Right lung (tissue), 5 donors: ENCODE results near the gene MARS1. TPM values are rescaled to one million over a fixed set of nuclear protein-coding genes. Genes with fewer than 3 reads are reported as not detected.
"Not testable (repeated sequence)": the region's sequence is repeated elsewhere in the genome, so short reads cannot be mapped to it uniquely, and the experiment has no call there.

ENCODE experiments used
- DNase-seq, 2 donors: peaks; one replicate each; pipeline ENCODE4 v3.0.0-alpha.2; 2013
- polyA plus RNA-seq, 5 donors: library from polyadenylated mRNA; unstranded; fragments of 120-200 nt; gene quantifications; one replicate each; pipeline versions ENCODE4 v1.2.1 to v1.2.3, GENCODE V29; 2013; ENCODE audit warnings: inconsistent platforms in 1 of 5, low replicate concordance in 1 of 5; ENCODE audit not compliant: insufficient read length in 5 of 5, insufficient read depth in 1 of 5

MARS1 gene
- polyA plus RNA-seq, 5 donors, result 90.0 to 133 (median 109) TPM

GRCh38 chr12:57489157-57489641 lies 1.3 kb downstream of the MARS1 start:
- DNase-seq, result no peak

- no peak for DNase-seq
Measured at GRCh38 chr12:57490126-57490525, 2.3 kb downstream of the MARS1 start.

GRCh38 chr12:57491393-57492280 lies 3.8 kb downstream of the MARS1 start:
- no peak for DNase-seq

- not testable (repeated sequence) for DNase-seq
Measured at GRCh38 chr12:57495051-57495701, 7.3 kb downstream of the MARS1 start.

GRCh38 chr12:57496822-57497221 lies 9.0 kb downstream of the MARS1 start:
- DNase-seq, result no peak

- no peak for DNase-seq
Measured at GRCh38 chr12:57497223-57498131, 9.6 kb downstream of the MARS1 start.

GRCh38 chr12:57498132-57498502 lies 10.2 kb downstream of the MARS1 start:
- no peak for DNase-seq

- DNase-seq, result no peak
Measured at GRCh38 chr12:57498571-57498970, 10.7 kb downstream of the MARS1 start.

- DNase-seq, result no peak
Measured at GRCh38 chr12:57500213-57500612, 12.3 kb downstream of the MARS1 start.

GRCh38 chr12:57502311-57502969 lies 14.6 kb downstream of the MARS1 start:
- DNase-seq, result not testable (repeated sequence)

- not testable (repeated sequence) for DNase-seq
Measured at GRCh38 chr12:57506541-57506940, 18.7 kb downstream of the MARS1 start.

- DNase-seq, result not testable (repeated sequence)
Measured at GRCh38 chr12:57507796-57508195, 19.9 kb downstream of the MARS1 start.

GRCh38 chr12:57511161-57511560 lies 23.3 kb downstream of the MARS1 start:
- DNase-seq, result no peak

GRCh38 chr12:57511588-57512325 lies 23.9 kb downstream of the MARS1 start:
- DNase-seq, result no peak

GRCh38 chr12:57512665-57513064 lies 24.8 kb downstream of the MARS1 start:
- DNase-seq, result no peak

- DNase-seq, result no peak
Measured at GRCh38 chr12:57513266-57513665, 25.4 kb downstream of the MARS1 start.

- not testable (repeated sequence) for DNase-seq
Measured at GRCh38 chr12:57513677-57514076, 25.8 kb downstream of the MARS1 start.

- not testable (repeated sequence) for DNase-seq
Measured at GRCh38 chr12:57514246-57514645, 26.4 kb downstream of the MARS1 start.

GRCh38 chr12:57514720-57515407 lies 27.0 kb downstream of the MARS1 start:
- DNase-seq, result no peak

GRCh38 chr12:57515408-57515933 lies 27.6 kb downstream of the MARS1 start:
- no peak for DNase-seq
